HG03469 (cell line): ENCODE results near the gene TMEFF2.

Experiments
- ATAC-seq: cut with Tn5 transposase; IDR thresholded peaks from one replicate; pipeline ENCODE4 v1.9.1; 2021; ENCODE audit warnings: mild to moderate bottlenecking, moderate library complexity, moderate number of reproducible peaks; ENCODE audit not compliant: unreplicated experiment

Gene TMEFF2

GRCh38 chr2:191912764-191913163 is 282.0 kb downstream of the TMEFF2 start:
- no peak for ATAC-seq

DNA sequence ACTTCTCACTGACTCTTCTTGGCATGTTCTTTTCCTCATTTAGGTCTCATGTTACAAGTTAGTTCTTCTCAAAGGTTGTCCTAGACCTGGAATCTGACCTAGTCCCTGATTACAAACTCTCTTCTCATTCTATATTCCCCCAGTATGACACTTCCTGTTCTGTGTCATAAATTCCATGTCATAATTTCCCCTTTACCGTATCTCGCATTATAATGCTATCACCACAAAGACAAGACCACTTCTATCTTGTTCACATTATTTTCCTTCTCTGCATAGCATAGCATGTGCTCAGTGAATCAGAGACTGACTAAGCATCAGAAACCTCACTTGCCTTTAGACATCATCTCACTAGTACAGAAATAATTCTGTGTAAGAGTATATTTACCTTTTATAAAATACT is 284.2 kb downstream of the TMEFF2 start:
- ATAC-seq: no peak

- no peak for ATAC-seq
Measured at GRCh38 chr2:191908874-191909273, 285.9 kb downstream of the TMEFF2 start.

GRCh38 chr2:191907545-191907944 is 287.2 kb downstream of the TMEFF2 start:
- no peak for ATAC-seq

GRCh38 chr2:191907091-191907490 is 287.6 kb downstream of the TMEFF2 start:
- no peak for ATAC-seq

DNA sequence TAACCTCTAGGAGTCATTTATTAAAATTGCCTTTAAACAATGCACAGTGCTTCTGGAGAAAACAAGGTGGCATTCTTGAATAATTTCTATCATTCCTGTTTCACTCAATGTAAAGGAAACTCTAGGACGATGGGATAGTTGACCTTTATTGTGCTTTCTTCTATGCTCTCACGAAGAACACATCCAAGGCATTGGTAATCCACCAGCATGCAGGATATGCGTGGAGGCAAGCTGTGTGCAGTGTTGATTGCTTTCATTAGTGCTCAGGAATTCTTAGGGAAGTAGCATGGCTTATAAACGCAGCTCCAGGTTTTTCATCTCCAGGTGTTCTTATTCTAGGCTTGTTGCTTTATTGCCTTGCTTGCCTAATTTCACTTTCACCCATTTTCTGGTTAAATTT is 289.4 kb downstream of the TMEFF2 start:
- ATAC-seq: no peak

DNA sequence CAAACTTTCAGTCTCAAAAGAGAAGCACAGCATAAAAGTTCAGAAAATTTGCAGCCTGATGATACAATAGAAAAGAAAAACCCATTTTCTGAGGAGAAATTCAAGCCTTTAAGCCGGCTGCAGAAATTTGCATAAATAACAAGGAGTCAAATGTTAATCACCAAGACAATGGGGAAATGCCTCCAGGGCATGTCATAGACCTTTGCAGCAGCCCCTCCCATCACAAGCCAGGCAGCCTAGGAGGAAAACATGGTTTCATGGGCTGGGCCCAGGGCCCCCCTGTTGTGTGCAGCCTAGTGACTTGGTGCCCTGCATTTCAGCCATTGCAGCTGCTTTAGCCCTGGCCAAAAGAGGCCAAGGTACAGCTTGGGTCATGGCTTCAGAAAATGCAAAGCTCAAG is 293.7 kb downstream of the TMEFF2 start:
- ATAC-seq: no peak

- no peak for ATAC-seq
Measured at GRCh38 chr2:191899410-191899809, 295.3 kb downstream of the TMEFF2 start.
